HepG2 (cell line): ENCODE results near the gene CCER1. TPM values are rescaled to one million over a fixed set of nuclear protein-coding genes. Genes with fewer than 3 reads are reported as not detected.

Experiments
- ATAC-seq: fragments of 200-7000 bp; cut with Tn5 transposase; 3 replicates; pipeline ENCODE4 v1.9.1; 2020; ENCODE audit warnings: mild to moderate bottlenecking, moderate library complexity
- BruUV-seq: library from RNA; stranded (reverse); fragments of 400-500 nt; replicated peaks from 2 replicates; lab custom pipeline; 2021; lab: Mats Ljungman, UMichigan
- CTCF ChIA-PET: fragments of 300-600 bp; formaldehyde crosslinking; extraction: SDS; loops from one replicate; lab custom pipeline; 2021; ENCODE audit warnings: low total read pairs, inconsistent platforms, low intra/inter-chr PET ratio; lab: Yijun Ruan, JAX
- POLR2A ChIA-PET: fragments of 350-600 bp; sonication (Branson Sonifier 250); formaldehyde crosslinking; loops from one replicate; lab custom pipeline; 2020; ENCODE audit warnings: antibody characterized with exemption, inconsistent platforms; lab: Yijun Ruan, JAX
- DNase-seq: peaks from one replicate; pipeline ENCODE4 v3.0.0-alpha.2; 2015; ENCODE audit warnings: low spot score
- FAIRE-seq: peaks from 3 replicates; lab custom pipeline; 2011; peaks lifted over from hg19 to GRCh38; lab: Jason Lieb, UNC
- H2AFZ ChIP-seq: one replicate; pipeline ENCODE4 v1.6.1; 2011; ENCODE audit warnings: low read length, inconsistent platforms
- H3K27ac ChIP-seq: fragments of 300-600 bp; 3 replicates; pipeline ENCODE4 v1.8.0; 2011; ENCODE audit warnings: mixed run types, mild to moderate bottlenecking, mixed read lengths, low read length, inconsistent platforms; ENCODE audit not compliant: insufficient read depth; ENCODE audit errors: extremely low read length
- H3K27me3 ChIP-seq, 2 experiments: fragments of 200-600 bp in 1 of 2; 2 replicates in 1 of 2; 3 replicates in 1 of 2; pipeline versions ENCODE4 v1.6.0 to v1.8.0; 2011; ENCODE audit warnings: low read length in 2 of 2, mild to moderate bottlenecking in 2 of 2, moderate library complexity in 2 of 2, inconsistent platforms in 1 of 2; ENCODE audit not compliant: insufficient read depth in 2 of 2, control insufficient read depth in 1 of 2
- H3K36me3 ChIP-seq, 2 experiments: fragments of 200-600 bp in 1 of 2; replicated peaks in 1 of 2; 2 replicates in 1 of 2; 3 replicates in 1 of 2; pipeline versions ENCODE4 v1.5.1 to v1.8.0; 2011; ENCODE audit warnings: low read length in 2 of 2, inconsistent platforms in 1 of 2; ENCODE audit not compliant: insufficient read depth in 2 of 2, control insufficient read depth in 1 of 2
- H3K4me1 ChIP-seq: 2 replicates; pipeline ENCODE4 v1.5.1; 2012; ENCODE audit warnings: low read length, inconsistent platforms; ENCODE audit not compliant: insufficient read depth
- H3K4me2 ChIP-seq: 2 replicates; pipeline ENCODE4 v1.6.0; 2011; ENCODE audit warnings: low read depth, low read length, inconsistent platforms
- H3K4me3 ChIP-seq, 3 experiments: fragments of 200-600 bp in 1 of 3; sonication (generic), shearing (Covaris generic) in 1 of 3; replicated peaks in 1 of 3; 2 replicates each; pipeline ENCODE4 v1.5.1; 2011 to 2016; ENCODE audit warnings: low read length in 3 of 3, inconsistent platforms in 2 of 3, low read depth in 2 of 3, mild to moderate bottlenecking in 2 of 3, control low read depth in 1 of 3, mixed read lengths in 1 of 3; ENCODE audit not compliant: insufficient read depth in 1 of 3
- H3K79me2 ChIP-seq: one replicate; pipeline ENCODE4 v1.6.1; 2011; ENCODE audit warnings: low read length, inconsistent platforms; ENCODE audit not compliant: insufficient read depth
- H3K9ac ChIP-seq: 2 replicates; pipeline ENCODE4 v1.6.0; 2011; ENCODE audit warnings: mild to moderate bottlenecking, low read depth, low read length, inconsistent platforms; ENCODE audit not compliant: insufficient read depth
- H3K9me3 ChIP-seq: 2 replicates; pipeline ENCODE4 v1.5.1; 2012; ENCODE audit warnings: mild to moderate bottlenecking, low read length
- H4K20me1 ChIP-seq: 2 replicates; pipeline ENCODE4 v1.6.0; 2011; ENCODE audit warnings: inconsistent platforms, mild to moderate bottlenecking, low read length, moderate library complexity; ENCODE audit not compliant: insufficient read depth
- BRD4 ChIP-seq: sonication (generic); formaldehyde crosslinking; IDR thresholded peaks from 2 replicates; pipeline ENCODE4 v1.4.0; 2020; ENCODE audit warnings: missing genetic modification reagents
- ETV5 ChIP-seq: IDR thresholded peaks from 2 replicates; pipeline ENCODE4 v1.6.1; 2018; ENCODE audit warnings: missing biosample characterization, missing genetic modification reagents, inconsistent platforms, borderline replicate concordance
- HMGXB3 ChIP-seq: sonication (generic); formaldehyde crosslinking; IDR thresholded peaks from 2 replicates; pipeline ENCODE4 v1.4.0; 2020; ENCODE audit warnings: missing genetic modification reagents, borderline replicate concordance
- KDM3A ChIP-seq: IDR thresholded peaks from 2 replicates; pipeline ENCODE4 v1.6.1; 2018; ENCODE audit warnings: low read depth, missing compliant biosample characterization
- NBN ChIP-seq: fragments of 450-650 bp; conservative IDR thresholded peaks from 2 replicates; pipeline ENCODE4 v1.6.1; 2017
- NFE2 ChIP-seq: sonication (generic); formaldehyde crosslinking; IDR thresholded peaks from 2 replicates; pipeline ENCODE4 v1.4.0; 2020; ENCODE audit warnings: missing genetic modification reagents
- SMYD3 ChIP-seq: sonication (generic); formaldehyde crosslinking; IDR thresholded peaks from 2 replicates; pipeline ENCODE4 v1.8.1; 2023; ENCODE audit warnings: mild to moderate bottlenecking, missing genetic modification reagents
- ZNF382 ChIP-seq: sonication (generic); formaldehyde crosslinking; IDR thresholded peaks from 2 replicates; pipeline ENCODE4 v1.5.0; 2020; ENCODE audit warnings: missing genetic modification reagents, mild to moderate bottlenecking, borderline replicate concordance
- ZNF580 ChIP-seq: IDR thresholded peaks from 2 replicates; pipeline ENCODE4 v1.6.1; 2016; ENCODE audit warnings: low read depth, borderline replicate concordance
- ZNF709 ChIP-seq: sonication (generic); formaldehyde crosslinking; IDR thresholded peaks from 2 replicates; pipeline ENCODE4 v1.5.0; 2020; ENCODE audit warnings: mild to moderate bottlenecking, missing genetic modification reagents
- ZNF83 ChIP-seq: sonication (generic); formaldehyde crosslinking; IDR thresholded peaks from 2 replicates; pipeline ENCODE4 v1.4.0; 2020; ENCODE audit warnings: missing genetic modification reagents, mild to moderate bottlenecking, borderline replicate concordance
- in situ Hi-C: cut with HindIII; loops from 2 replicates; pipeline ENCODE4 v1.10.0; 2017; ENCODE audit warnings: low pct_unique_long_range_greater_than_20kb; ENCODE audit not compliant: extremely low pct_ligation_motif_present
- intact Hi-C: fragments of 100-400 bp; cut with micrococcal nuclease; formaldehyde crosslinking; loops from one replicate; pipeline ENCODE4 v1.10.0; 2022; ENCODE audit not compliant: unreplicated experiment
- polyA plus RNA-seq, 8 experiments: library from polyadenylated mRNA; depleted of rRNA in 3 of 8; stranded (reverse) in 7 of 8; unstranded in 1 of 8; fragments of >200 nt; fragmentation: Illumina TruSeq in 4 of 8; extraction: Trizol in 4 of 8; gene quantifications; 2 replicates each; pipeline versions ENCODE4 v1.2.1 to v1.2.3, GENCODE V29; 2011 to 2016; ENCODE audit warnings: low read depth in 4 of 8, missing spikeins in 1 of 8, mixed read lengths in 1 of 8; ENCODE audit not compliant: insufficient read depth in 1 of 8
- total RNA-seq, 5 experiments: library from RNA; depleted of rRNA; stranded (reverse); fragments of >200 nt; fragmentation: Illumina TruSeq; extraction: Trizol; gene quantifications; 2 replicates each; pipeline ENCODE4 v1.2.3, GENCODE V29; 2016; ENCODE audit warnings: low read depth in 1 of 5

CCER1 gene
- total and polyA plus RNA-seq, 2 of the 13 experiments (the other 11 are each of a cell fraction or from before 2014, with no cell fraction given) = not detected

- H3K27me3 ChIP-seq = no peaks in the 10 kb centered on the region
- no peaks in the 10 kb centered on the region for H3K79me2 ChIP-seq
- in situ Hi-C loops (no loop called here), intact Hi-C loops (no loop called here)
- no peak overlapping the region for H3K27ac ChIP-seq
- TF ChIP-seq KDM3A (CRISPR knock-in tag) = no peak
- no peak for TF ChIP-seq NBN
- TF ChIP-seq NFE2 (CRISPR knock-in tag) = no peak
- TF ChIP-seq ZNF83 = no peak
- TF ChIP-seq ZNF382 (CRISPR knock-in tag) = no peak
- TF ChIP-seq BRD4 (CRISPR knock-in tag) = no peak
- no peak for TF ChIP-seq ZNF580 (CRISPR knock-in tag)
- TF ChIP-seq HMGXB3 (CRISPR knock-in tag) = no peak
- TF ChIP-seq SMYD3 (CRISPR knock-in tag) = no peak
- no peak for TF ChIP-seq ZNF709 (CRISPR knock-in tag)
- no peak for TF ChIP-seq ETV5
- BruUV-seq = no TSS peak
- POLR2A ChIA-PET = no interaction called here
- H3K4me1 ChIP-seq = no peaks in the 10 kb centered on the region
- no peak overlapping the region for H3K4me3 ChIP-seq
- no peak overlapping the region for H2AFZ ChIP-seq
- H3K9ac ChIP-seq = no peak overlapping the region
- ATAC-seq (no peak), DNase-seq (no peak), FAIRE-seq (no peak)
- H4K20me1 ChIP-seq = no peaks in the 10 kb centered on the region
- no peaks in the 10 kb centered on the region for H3K9me3 ChIP-seq
- no peak overlapping the region for H3K4me2 ChIP-seq
- CTCF ChIA-PET = no interaction called here
- no peaks in the 10 kb centered on the region for H3K36me3 ChIP-seq
These were observed 48.8 kb upstream of the CCER1 start for GRCh38 chr12:91003737-91004136.
